H1 (cell line): ENCODE data around the gene MIF4GD. TPM values are rescaled to one million over a fixed set of nuclear protein-coding genes. Genes with fewer than 3 reads are reported as not detected.

Experiments used
- CTCF ChIA-PET: fragments of 300-600 bp; sonication (Branson Sonifier 250); formaldehyde crosslinking; loops from one replicate; lab custom pipeline; 2021; ENCODE audit not compliant: partially characterized antibody; lab: Charles Lee
- POLR2A ChIA-PET: fragments of 300-600 bp; sonication (Branson Sonifier 250); formaldehyde crosslinking; loops from one replicate; lab custom pipeline; 2021; ENCODE audit warnings: inconsistent platforms; ENCODE audit not compliant: partially characterized antibody; lab: Charles Lee
- DNase-seq, 2 experiments: peaks; one replicate each; pipeline versions ENCODE4 v3.0.0 to v3.0.0-alpha.2; 2010 to 2022; ENCODE audit warnings: low spot score in 2 of 2, low read depth in 1 of 2, mixed read lengths in 1 of 2
- FAIRE-seq: peaks from 2 replicates; lab custom pipeline; 2011; peaks lifted over from hg19 to GRCh38; lab: Jason Lieb, UNC
- H2AFZ ChIP-seq: 2 replicates; pipeline ENCODE4 v1.8.1; 2012; ENCODE audit warnings: low read length, inconsistent platforms
- H2AK5ac ChIP-seq: 2 replicates; pipeline ENCODE4 v1.6.1; 2013; ENCODE audit warnings: low read depth, low read length
- H2BK120ac ChIP-seq: replicated peaks from 2 replicates; pipeline ENCODE3; 2013; ENCODE audit warnings: low read depth, low read length, inconsistent platforms
- H2BK12ac ChIP-seq: 2 replicates; pipeline ENCODE4 v1.6.1; 2013; ENCODE audit warnings: low read depth, low read length
- H2BK15ac ChIP-seq: 2 replicates; pipeline ENCODE4 v1.6.1; 2013; ENCODE audit warnings: low read length
- H2BK20ac ChIP-seq: 2 replicates; pipeline ENCODE4 v1.6.1; 2013; ENCODE audit warnings: low read length
- H2BK5ac ChIP-seq: 2 replicates; pipeline ENCODE4 v1.6.1; 2013; ENCODE audit warnings: low read depth, low read length
- H3K14ac ChIP-seq: 2 replicates; pipeline ENCODE4 v1.6.1; 2013; ENCODE audit warnings: inconsistent platforms; ENCODE audit not compliant: insufficient read length
- H3K18ac ChIP-seq: 2 replicates; pipeline ENCODE4 v1.6.1; 2013; ENCODE audit warnings: low read length; ENCODE audit errors: extremely low read depth
- H3K23ac ChIP-seq: 2 replicates; pipeline ENCODE4 v1.6.1; 2013; ENCODE audit warnings: inconsistent platforms; ENCODE audit not compliant: insufficient read length
- H3K23me2 ChIP-seq: 2 replicates; pipeline ENCODE4 v1.6.1; 2013; ENCODE audit warnings: low read depth, low read length
- H3K27ac ChIP-seq: 2 replicates; pipeline ENCODE4 v1.6.1; 2011; ENCODE audit warnings: low read depth, low read length, inconsistent platforms
- H3K27me3 ChIP-seq, 4 experiments: replicated peaks in 1 of 4; 1 replicate in 1 of 4; 2 replicates in 3 of 4; pipeline versions ENCODE4 v1.6.1 to v1.8.1; 2011 to 2013; ENCODE audit warnings: low read length in 3 of 4, mild to moderate bottlenecking in 3 of 4, inconsistent platforms in 2 of 4, mixed read lengths in 2 of 4, moderate library complexity in 1 of 4; ENCODE audit not compliant: control insufficient read depth in 3 of 4, insufficient read depth in 3 of 4; ENCODE audit errors: extremely low read depth in 1 of 4
- H3K36me3 ChIP-seq, 4 experiments: 2 replicates each; pipeline versions ENCODE4 v1.6.1 to v1.8.1; 2011 to 2013; ENCODE audit warnings: mild to moderate bottlenecking in 4 of 4, low read length in 3 of 4, moderate library complexity in 2 of 4, control low read depth in 1 of 4, inconsistent platforms in 1 of 4; ENCODE audit not compliant: insufficient read depth in 4 of 4, control insufficient read depth in 2 of 4
- H3K4ac ChIP-seq: replicated peaks from 2 replicates; pipeline ENCODE3; 2013; ENCODE audit warnings: low read length, low read depth, mixed read lengths, inconsistent platforms; ENCODE audit not compliant: insufficient read length
- H3K4me1 ChIP-seq, 4 experiments: replicated peaks in 1 of 4; 1 replicate in 1 of 4; 2 replicates in 3 of 4; pipeline versions ENCODE4 v1.6.1 to v1.8.1; 2011 to 2013; ENCODE audit warnings: low read length in 3 of 4, inconsistent platforms in 2 of 4, mixed read lengths in 1 of 4; ENCODE audit not compliant: insufficient read depth in 4 of 4, control insufficient read depth in 3 of 4
- H3K4me2 ChIP-seq, 2 experiments: 2 replicates each; pipeline versions ENCODE4 v1.6.1 to v1.8.1; 2011 to 2013; ENCODE audit warnings: low read depth in 2 of 2, low read length in 2 of 2, control low read depth in 1 of 2, inconsistent platforms in 1 of 2, mild to moderate bottlenecking in 1 of 2; ENCODE audit not compliant: insufficient read depth in 1 of 2
- H3K4me3 ChIP-seq, 4 experiments: fragments of 200-600, 300-600 bp in 1 of 4; sonication (generic), shearing (Covaris generic), sonication (Bioruptor Twin) in 1 of 4; 2 replicates each; pipeline versions ENCODE4 v1.5.1 to v1.8.1; 2011 to 2016; ENCODE audit warnings: low read length in 4 of 4, low read depth in 3 of 4, control low read depth in 2 of 4, inconsistent platforms in 2 of 4, mild to moderate bottlenecking in 2 of 4, mixed read lengths in 1 of 4, moderate library complexity in 1 of 4; ENCODE audit not compliant: insufficient read depth in 2 of 4; ENCODE audit errors: extremely low read depth in 1 of 4
- H3K56ac ChIP-seq: replicated peaks from 2 replicates; pipeline ENCODE3; 2013; ENCODE audit warnings: low read depth, mild to moderate bottlenecking, mixed read lengths, low read length, inconsistent platforms; ENCODE audit not compliant: insufficient read length
- H3K79me1 ChIP-seq: 2 replicates; pipeline ENCODE4 v1.6.1; 2013; ENCODE audit warnings: low read depth, low read length, control low read depth
- H3K79me2 ChIP-seq, 2 experiments: 2 replicates each; pipeline versions ENCODE4 v1.6.1 to v1.8.1; 2012 to 2013; ENCODE audit warnings: low read length in 2 of 2, mild to moderate bottlenecking in 2 of 2, inconsistent platforms in 1 of 2; ENCODE audit not compliant: insufficient read depth in 2 of 2, control insufficient read depth in 1 of 2
- H3K9ac ChIP-seq, 4 experiments: replicated peaks in 1 of 4; 1 replicate in 1 of 4; 2 replicates in 3 of 4; pipeline versions ENCODE4 v1.6.1 to v1.8.1; 2011 to 2013; ENCODE audit warnings: low read depth in 3 of 4, low read length in 3 of 4, control low read depth in 2 of 4, mild to moderate bottlenecking in 2 of 4, moderate library complexity in 2 of 4, inconsistent platforms in 1 of 4; ENCODE audit errors: extremely low read depth in 1 of 4
- H3K9me3 ChIP-seq, 2 experiments: 2 replicates each; pipeline versions ENCODE4 v1.6.1 to v1.8.1; 2012 to 2013; ENCODE audit warnings: mild to moderate bottlenecking in 2 of 2, moderate library complexity in 2 of 2, control low read depth in 1 of 2, inconsistent platforms in 1 of 2, low read depth in 1 of 2, low read length in 1 of 2, mixed read lengths in 1 of 2; ENCODE audit not compliant: insufficient read depth in 2 of 2
- H4K20me1 ChIP-seq, 2 experiments: replicated peaks in 1 of 2; 2 replicates each; pipeline versions ENCODE3 to v1.8.1; 2011 to 2013; ENCODE audit warnings: inconsistent platforms in 2 of 2, low read length in 2 of 2, mild to moderate bottlenecking in 1 of 2; ENCODE audit not compliant: insufficient read depth in 2 of 2, control insufficient read depth in 1 of 2
- H4K5ac ChIP-seq: 2 replicates; pipeline ENCODE4 v1.6.1; 2013; ENCODE audit warnings: low read length, low read depth, mixed read lengths, inconsistent platforms; ENCODE audit not compliant: insufficient read length
- H4K8ac ChIP-seq: 2 replicates; pipeline ENCODE4 v1.8.0; 2013; ENCODE audit warnings: mild to moderate bottlenecking, moderate library complexity, low read length, inconsistent platforms; ENCODE audit not compliant: insufficient read depth; ENCODE audit errors: extremely low read depth
- H4K91ac ChIP-seq: replicated peaks from 2 replicates; pipeline ENCODE3; 2013; ENCODE audit warnings: low read length, mixed read lengths, inconsistent platforms; ENCODE audit not compliant: insufficient read length
- TAF7 ChIP-seq: optimal IDR thresholded peaks from 2 replicates; pipeline ENCODE3; 2011; ENCODE audit warnings: low read depth, mild to moderate bottlenecking, inconsistent platforms, low read length, moderate library complexity, borderline replicate concordance
- WGBS, 2 experiments: shearing (Covaris generic) in 1 of 2; methylation state at CpG; one replicate each; pipeline versions ENCODE4 v1.1.6 to v1.1.7; 2013 to 2015; ENCODE audit warnings: low lambda C conversion rate in 2 of 2, mixed read lengths in 2 of 2, inconsistent platforms in 1 of 2, low coverage in 1 of 2, missing lambda C conversion rate in 1 of 2; ENCODE audit not compliant: insufficient replicate concordance in 2 of 2, insufficient coverage in 1 of 2, insufficient read length in 1 of 2; ENCODE audit errors: extremely low coverage in 1 of 2, missing lambda C conversion rate in 1 of 2; 5-methylcytosine and 5-hydroxymethylcytosine counted together
- polyA plus RNA-seq, 7 experiments: library from polyadenylated mRNA; depleted of rRNA in 3 of 7; stranded (reverse) in 5 of 7; unstranded in 2 of 7; fragments of >200 nt in 5 of 7; fragments of 200-250 nt in 2 of 7; gene quantifications; 1 replicate in 5 of 7; 2 replicates in 1 of 7; 4 replicates in 1 of 7; pipeline versions ENCODE4 v1.2.1 to v1.2.3, GENCODE V29; 2011 to 2013; ENCODE audit warnings: missing spikeins in 2 of 7, mixed read lengths in 2 of 7
- total RNA-seq: library from RNA; stranded (reverse); fragmentation: NEBNext Ultra II Directional; extraction: Animal tissue kit (Norgen Biotek cat#: 25700); gene quantifications from 2 replicates; pipeline ENCODE4 v1.2.1, GENCODE V29; 2021

The MIF4GD gene
- total and polyA plus RNA-seq, 2 of the 8 experiments (the other 6 are each of a cell fraction or from before 2014, with no cell fraction given) = 16.1 to 51.1 TPM

DNA sequence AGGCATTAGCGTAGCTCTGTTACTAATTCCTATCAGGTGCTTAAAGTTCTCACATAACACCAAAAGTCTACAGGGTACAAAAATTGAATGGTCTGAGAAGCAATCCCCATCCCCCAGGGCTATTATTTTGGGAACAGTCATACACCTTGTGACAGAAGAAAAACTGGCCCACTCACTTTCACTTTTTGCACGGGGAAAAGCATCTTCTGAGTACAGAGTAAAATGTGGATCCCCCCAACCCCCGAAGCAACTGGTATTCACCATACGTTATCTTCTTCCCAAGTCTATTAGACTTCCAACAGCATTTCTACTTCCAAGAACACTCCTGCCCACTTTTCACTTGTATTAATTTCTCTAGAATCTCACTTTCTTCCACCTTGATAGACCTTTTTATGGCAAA is 21.5 kb downstream of the MIF4GD start:
- Histone ChIP-seq H3K27ac (no peak overlapping the region), H4K8ac (no peak overlapping the region), H2AFZ (no peak overlapping the region), H3K18ac (no peak overlapping the region), H3K14ac (no peak overlapping the region), H3K4ac (no peak overlapping the region), H3K36me3 (peaks cover 2 to 16% (median 8%) of the 10 kb centered on the region in 4 experiments; a peak in 3 of 8 replicates), H3K27me3 (no peaks in the 10 kb centered on the region), H3K4me3 (no peak overlapping the region), H3K23me2 (no peaks in the 10 kb centered on the region), H3K79me2 (peaks cover 0 to 31% of the 10 kb centered on the region in 2 experiments; a peak in 2 of 4 replicates), H3K23ac (no peak overlapping the region), H2BK5ac (no peak overlapping the region), H4K5ac (no peak overlapping the region), H3K4me1 (peaks cover 0 to 7% (median under 1%) of the 10 kb centered on the region in 4 experiments; a peak in 3 of 7 replicates), H2BK20ac (no peak overlapping the region), H3K9me3 (no peaks in the 10 kb centered on the region), H2BK12ac (no peak overlapping the region), H3K56ac (no peak overlapping the region), H3K79me1 (peaks cover 8% of the 10 kb centered on the region), H4K91ac (no peak overlapping the region), H2BK120ac (no peak overlapping the region), H3K9ac (no peak overlapping the region), H2AK5ac (no peak overlapping the region), H2BK15ac (no peak overlapping the region), H3K4me2 (no peak overlapping the region; a peak in 1 of 4 replicates), H4K20me1 (peaks cover 6 to 8% of the 10 kb centered on the region in 2 experiments)
- WGBS, 2 experiments = 95% methylated on average over 4 of the region's 4 CpGs; no CpG with 5 or more reads in 1 of the 2 experiments
- ChIA-PET CTCF (interaction anchor here (0.6 to 16.5 kb wide), 7 partner anchors 10 to 352 kb away, joined by 3 to 369 read pairs (median 4); partner anchors contain the start of genes GGA3, MIF4GD and MRPS7), POLR2A (interaction anchor here (1.0 to 5.0 kb wide), 6 partner anchors 10 to 126 kb away, joined by 3 to 49 read pairs (median 4); partner anchors contain the start of genes GGA3 and MRPS7)
- DNase-seq = no peak
- no peak for FAIRE-seq
- no peak for TF ChIP-seq TAF7
